HG02884 (cell line): ENCODE results near the gene EPS8.
A peak's percentile ranks its signal among the peaks of the same experiment; 100 is the strongest.

Experiments
- ATAC-seq: cut with Tn5 transposase; IDR thresholded peaks from one replicate; pipeline ENCODE4 v1.9.1; 2021; ENCODE audit warnings: mild to moderate bottlenecking, moderate library complexity; ENCODE audit not compliant: unreplicated experiment

EPS8 gene

GRCh38 chr12:15789220-15790171 lies at the start of gene EPS8:
EPS8 (minus strand) TSS chr12:15789388; CDS start chr12:15682951, 106,437 bp downstream.
- ATAC-seq: peak; percentile 74

- ATAC-seq: no peak
Measured at GRCh38 chr12:15837141-15837790, 48.1 kb upstream of the EPS8 start.

- no peak for ATAC-seq
Measured at GRCh38 chr12:15834575-15834974, 45.4 kb upstream of the EPS8 start.

GRCh38 chr12:15831315-15831978 lies 42.3 kb upstream of the EPS8 start:
- no peak for ATAC-seq

- no peak for ATAC-seq
Measured at GRCh38 chr12:15830538-15830937, 41.4 kb upstream of the EPS8 start.

GRCh38 chr12:15829949-15830348 lies 40.8 kb upstream of the EPS8 start:
- ATAC-seq: no peak

- ATAC-seq: no peak
Measured at GRCh38 chr12:15829255-15829654, 40.1 kb upstream of the EPS8 start.

GRCh38 chr12:15827136-15827535 lies 37.9 kb upstream of the EPS8 start:
- no peak for ATAC-seq

GRCh38 chr12:15824516-15824915 lies 35.3 kb upstream of the EPS8 start:
- no peak for ATAC-seq

- ATAC-seq: no peak
Measured at GRCh38 chr12:15823360-15824128, 34.4 kb upstream of the EPS8 start.

GRCh38 chr12:15819644-15820437 lies 30.7 kb upstream of the EPS8 start:
- no peak for ATAC-seq

GRCh38 chr12:15818418-15818817 lies 29.2 kb upstream of the EPS8 start:
- ATAC-seq: no peak

GRCh38 chr12:15815730-15816129 lies 26.5 kb upstream of the EPS8 start:
- no peak for ATAC-seq

- no peak for ATAC-seq
Measured at GRCh38 chr12:15811214-15812127, 22.3 kb upstream of the EPS8 start.

- no peak for ATAC-seq
Measured at GRCh38 chr12:15808652-15809051, 19.5 kb upstream of the EPS8 start.

GRCh38 chr12:15808250-15808649 lies 19.1 kb upstream of the EPS8 start:
- ATAC-seq: no peak

- ATAC-seq: no peak
Measured at GRCh38 chr12:15806826-15807225, 17.6 kb upstream of the EPS8 start.

GRCh38 chr12:15801770-15802744 lies 12.9 kb upstream of the EPS8 start:
- no peak for ATAC-seq
